Measurements from ENCODE around the gene OVCH1.

- TF ChIP-seq POLR2A (IDR thresholded peaks at IDR 0.05; ENCODE audit: borderline replicate concordance, extremely low read depth, insufficient read depth, insufficient read length) (no peak), POLR2AphosphoS5 (IDR thresholded peaks at IDR 0.05; ENCODE audit: low read depth, low read length) (no peak), ZNF274 (IDR thresholded peaks at IDR 0.05; ENCODE audit: low read depth, low read length) (no peak)
- TF ChIP-seq, protein P1, sequence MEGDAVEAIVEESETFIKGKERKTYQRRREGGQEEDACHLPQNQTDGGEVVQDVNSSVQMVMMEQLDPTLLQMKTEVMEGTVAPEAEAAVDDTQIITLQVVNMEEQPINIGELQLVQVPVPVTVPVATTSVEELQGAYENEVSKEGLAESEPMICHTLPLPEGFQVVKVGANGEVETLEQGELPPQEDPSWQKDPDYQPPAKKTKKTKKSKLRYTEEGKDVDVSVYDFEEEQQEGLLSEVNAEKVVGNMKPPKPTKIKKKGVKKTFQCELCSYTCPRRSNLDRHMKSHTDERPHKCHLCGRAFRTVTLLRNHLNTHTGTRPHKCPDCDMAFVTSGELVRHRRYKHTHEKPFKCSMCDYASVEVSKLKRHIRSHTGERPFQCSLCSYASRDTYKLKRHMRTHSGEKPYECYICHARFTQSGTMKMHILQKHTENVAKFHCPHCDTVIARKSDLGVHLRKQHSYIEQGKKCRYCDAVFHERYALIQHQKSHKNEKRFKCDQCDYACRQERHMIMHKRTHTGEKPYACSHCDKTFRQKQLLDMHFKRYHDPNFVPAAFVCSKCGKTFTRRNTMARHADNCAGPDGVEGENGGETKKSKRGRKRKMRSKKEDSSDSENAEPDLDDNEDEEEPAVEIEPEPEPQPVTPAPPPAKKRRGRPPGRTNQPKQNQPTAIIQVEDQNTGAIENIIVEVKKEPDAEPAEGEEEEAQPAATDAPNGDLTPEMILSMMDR (IDR thresholded peaks at IDR 0.05 in 2 of 3, conservative IDR thresholded peaks at IDR 0.05 in 1 of 3; ENCODE audit: borderline replicate concordance in 1 of 3, insufficient read depth in 1 of 3, low read depth in 2 of 3, low read length in 2 of 3), result no peak
These were observed 5.8 kb upstream of the OVCH1 start for GRCh38 chr12:29503283-29503682.

Measured in HCT116 (cell line).